DND-41 (cell line): ENCODE results near the gene HOXA3.
A peak's percentile ranks its signal among the peaks of the same experiment; 100 is the strongest.

Experiments used
- ATAC-seq: fragments of 200-7000 bp; cut with Tn5 transposase; 3 replicates; pipeline ENCODE4 v1.9.1; 2021; ENCODE audit warnings: low read depth; ENCODE audit not compliant: insufficient read depth
- DNase-seq: peaks from one replicate; pipeline ENCODE4 v3.0.0-alpha.2; 2020
- H2AFZ ChIP-seq: 2 replicates; pipeline ENCODE4 v1.6.0; 2012; ENCODE audit warnings: low read depth, low read length
- H3K27ac ChIP-seq: 2 replicates; pipeline ENCODE4 v1.5.1; 2012; ENCODE audit warnings: low read length, inconsistent platforms
- H3K27me3 ChIP-seq: fragments of 200-600 bp; sonication (generic); 2 replicates; pipeline ENCODE4 v1.6.0; 2012; ENCODE audit warnings: low read length, mild to moderate bottlenecking, inconsistent platforms; ENCODE audit not compliant: insufficient read depth, poor library complexity
- H3K36me3 ChIP-seq: 2 replicates; pipeline ENCODE4 v1.5.1; 2012; ENCODE audit warnings: low read length, inconsistent platforms; ENCODE audit not compliant: insufficient read depth
- H3K4me1 ChIP-seq: 2 replicates; pipeline ENCODE4 v1.5.1; 2012; ENCODE audit warnings: mild to moderate bottlenecking, low read length; ENCODE audit not compliant: insufficient read depth
- H3K4me2 ChIP-seq: 2 replicates; pipeline ENCODE4 v1.6.0; 2012; ENCODE audit warnings: mild to moderate bottlenecking, moderate library complexity, low read length, inconsistent platforms; ENCODE audit not compliant: insufficient read depth
- H3K4me3 ChIP-seq, 2 experiments: fragments of 200-600 bp in 1 of 2; shearing (Covaris generic) in 1 of 2; 2 replicates each; pipeline ENCODE4 v1.5.1; 2012 to 2016; ENCODE audit warnings: inconsistent platforms in 2 of 2, low read length in 2 of 2, mild to moderate bottlenecking in 2 of 2, low read depth in 1 of 2, moderate library complexity in 1 of 2
- H3K79me2 ChIP-seq: 2 replicates; pipeline ENCODE4 v1.6.0; 2012; ENCODE audit warnings: low read length, inconsistent platforms; ENCODE audit not compliant: insufficient read depth
- H3K9ac ChIP-seq: 2 replicates; pipeline ENCODE4 v1.6.0; 2012; ENCODE audit warnings: low read depth, mild to moderate bottlenecking, inconsistent platforms, low read length, moderate library complexity
- H3K9me3 ChIP-seq: 2 replicates; pipeline ENCODE4 v1.5.1; 2012; ENCODE audit warnings: low read length, moderate library complexity, mild to moderate bottlenecking, inconsistent platforms; ENCODE audit not compliant: insufficient read depth, severe bottlenecking
- H4K20me1 ChIP-seq: 2 replicates; pipeline ENCODE4 v1.6.0; 2012; ENCODE audit warnings: low read length; ENCODE audit not compliant: insufficient read depth
- EZH2 ChIP-seq: IDR thresholded peaks from 3 replicates; pipeline ENCODE4 v1.6.1; 2012; ENCODE audit warnings: borderline replicate concordance, low read depth, mild to moderate bottlenecking, moderate library complexity, low read length, inconsistent platforms; ENCODE audit not compliant: severe bottlenecking
- TF ChIP-seq, protein P1 (sequence below): IDR thresholded peaks from 2 replicates; pipeline ENCODE4 v1.5.1; 2012; ENCODE audit warnings: borderline replicate concordance, low read length, moderate library complexity, mild to moderate bottlenecking; ENCODE audit not compliant: poor library complexity, severe bottlenecking; ENCODE audit errors: extremely low read depth

HOXA3 gene

GRCh38 chr7:27148031-27148755 is 4.2 kb downstream of the HOXA3 start:
- H4K20me1 ChIP-seq: no peaks in the 10 kb centered on the region
- H3K4me3 ChIP-seq: peak overlapping the region in 1 of 2 experiments; percentile 64; a peak in 1 of 4 replicates
- TF ChIP-seq, protein P1, sequence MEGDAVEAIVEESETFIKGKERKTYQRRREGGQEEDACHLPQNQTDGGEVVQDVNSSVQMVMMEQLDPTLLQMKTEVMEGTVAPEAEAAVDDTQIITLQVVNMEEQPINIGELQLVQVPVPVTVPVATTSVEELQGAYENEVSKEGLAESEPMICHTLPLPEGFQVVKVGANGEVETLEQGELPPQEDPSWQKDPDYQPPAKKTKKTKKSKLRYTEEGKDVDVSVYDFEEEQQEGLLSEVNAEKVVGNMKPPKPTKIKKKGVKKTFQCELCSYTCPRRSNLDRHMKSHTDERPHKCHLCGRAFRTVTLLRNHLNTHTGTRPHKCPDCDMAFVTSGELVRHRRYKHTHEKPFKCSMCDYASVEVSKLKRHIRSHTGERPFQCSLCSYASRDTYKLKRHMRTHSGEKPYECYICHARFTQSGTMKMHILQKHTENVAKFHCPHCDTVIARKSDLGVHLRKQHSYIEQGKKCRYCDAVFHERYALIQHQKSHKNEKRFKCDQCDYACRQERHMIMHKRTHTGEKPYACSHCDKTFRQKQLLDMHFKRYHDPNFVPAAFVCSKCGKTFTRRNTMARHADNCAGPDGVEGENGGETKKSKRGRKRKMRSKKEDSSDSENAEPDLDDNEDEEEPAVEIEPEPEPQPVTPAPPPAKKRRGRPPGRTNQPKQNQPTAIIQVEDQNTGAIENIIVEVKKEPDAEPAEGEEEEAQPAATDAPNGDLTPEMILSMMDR: no peak
- TF ChIP-seq EZH2: no peak
- peak overlapping the region; percentile 13; the same call in 1 of the 2 replicates for H3K27ac ChIP-seq
- DNase-seq: no peak
- H3K9ac ChIP-seq: peak overlapping the region; percentile 73; the same call in 1 of the 2 replicates
- no peak overlapping the region for H2AFZ ChIP-seq
- peaks cover 28% of the 10 kb centered on the region for H3K4me1 ChIP-seq
- no peaks in the 10 kb centered on the region for H3K27me3 ChIP-seq
- no peak for ATAC-seq
- H3K79me2 ChIP-seq: peaks cover 28% of the 10 kb centered on the region
- no peaks in the 10 kb centered on the region for H3K9me3 ChIP-seq
- peak overlapping the region; percentile 69 for H3K4me2 ChIP-seq
- peaks cover 9% of the 10 kb centered on the region; the same call in 1 of the 2 replicates for H3K36me3 ChIP-seq

DNA sequence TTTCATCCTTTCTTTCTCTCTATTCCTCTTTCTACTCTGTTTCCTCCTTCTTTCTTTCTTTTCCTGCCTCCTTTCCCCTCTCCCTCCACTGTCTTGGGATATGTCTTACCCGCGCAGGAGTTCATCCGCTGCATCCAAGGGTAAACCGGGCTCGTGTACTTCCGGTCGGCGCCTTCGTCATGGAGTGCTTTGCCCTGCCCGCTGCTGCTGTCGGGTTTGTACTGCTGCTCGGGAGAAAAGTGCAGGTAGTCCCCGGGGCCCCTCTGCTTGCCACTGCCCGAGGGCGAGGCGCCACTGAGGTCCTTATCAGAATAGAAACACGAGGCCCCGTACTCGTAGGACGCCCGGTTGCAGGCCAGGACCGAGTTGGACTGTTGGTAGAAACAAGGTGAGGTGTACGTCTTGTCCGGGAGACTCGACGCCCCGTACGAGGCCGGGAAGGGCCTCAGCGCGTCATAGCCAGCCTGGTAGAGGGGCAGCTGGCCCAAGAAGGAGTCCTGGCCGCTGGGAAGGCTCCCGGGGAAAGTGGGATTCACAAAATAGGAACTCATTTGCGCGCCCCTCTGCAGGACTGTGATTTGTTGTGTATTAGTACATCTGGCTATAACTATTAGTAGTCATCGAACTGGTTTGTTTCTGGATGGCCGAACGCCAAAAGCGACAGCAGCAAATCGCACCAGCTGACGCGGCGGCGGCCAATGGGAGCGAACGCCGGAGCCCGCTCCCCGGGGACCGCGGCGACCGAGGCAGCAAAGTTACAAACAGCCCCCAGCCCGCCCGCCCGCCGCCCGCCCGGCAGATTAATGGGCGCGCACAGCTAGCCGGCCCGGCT is 5.0 kb downstream of the HOXA3 start, which contains the start of gene HOXA6:
HOXA6 (minus strand) TSS at position 576 of the 832 bp plus-strand sequence; CDS start at position 551, 25 bp downstream.
- ATAC-seq (no peak), DNase-seq (no peak)
- Histone ChIP-seq H3K27me3 (no peaks in the 10 kb centered on the region), H2AFZ (no peak within 1 kb of the TSS), H3K27ac (peak within 1 kb of the TSS; percentile 13; the same call in 1 of the 2 replicates), H3K9ac (peak within 1 kb of the TSS; percentile 73; the same call in 1 of the 2 replicates), H3K4me1 (peaks cover 28% of the 10 kb centered on the region), H3K36me3 (peaks cover 13% of the 10 kb centered on the region), H4K20me1 (no peaks in the 10 kb centered on the region), H3K4me2 (peak within 1 kb of the TSS; percentile 69), H3K9me3 (no peaks in the 10 kb centered on the region), H3K4me3 (peak within 1 kb of the TSS in 1 of 2 experiments; percentile 64; a peak in 1 of 4 replicates), H3K79me2 (peaks cover 28% of the 10 kb centered on the region)
- TF ChIP-seq, protein P1: no peak
- TF ChIP-seq EZH2: no peak

DNA sequence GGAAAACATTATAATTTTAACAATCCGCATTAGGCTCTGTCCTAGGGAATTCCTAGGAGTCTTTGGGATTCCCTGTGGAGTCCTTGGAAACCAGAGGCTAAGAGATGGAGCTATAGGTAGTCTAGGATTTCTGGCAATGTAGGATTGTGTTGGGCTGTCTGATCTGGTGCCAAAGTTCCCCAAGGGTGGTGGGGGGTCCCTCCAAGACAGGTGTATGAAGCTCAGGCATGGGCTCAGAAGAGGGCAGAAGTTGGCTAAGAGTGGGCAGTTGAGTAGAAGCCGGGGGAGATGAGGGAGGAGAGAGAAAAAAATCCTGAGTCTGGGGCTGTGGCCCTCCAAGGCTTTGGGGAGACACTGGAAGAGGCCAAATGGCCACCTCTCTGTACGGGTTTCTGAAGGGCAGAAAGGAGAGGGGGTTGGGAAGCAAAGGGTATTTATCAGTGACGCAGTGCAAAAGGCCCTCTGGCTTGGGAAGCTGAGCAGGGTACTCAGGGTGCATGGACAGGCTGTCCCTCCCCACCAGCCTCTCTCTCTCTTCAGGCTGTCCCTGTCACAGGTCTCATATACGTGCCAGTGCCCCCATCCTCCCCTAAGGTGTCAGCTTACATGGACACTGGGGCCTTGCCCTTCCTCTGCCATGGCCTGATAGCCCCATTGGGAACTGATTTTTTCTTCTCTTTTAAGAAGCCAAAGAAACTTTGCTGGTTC is 5.7 kb downstream of the HOXA3 start:
- Histone ChIP-seq H3K9ac (no peak overlapping the region), H3K27me3 (no peaks in the 10 kb centered on the region), H3K9me3 (no peaks in the 10 kb centered on the region), H2AFZ (no peak overlapping the region), H3K36me3 (peaks cover 13% of the 10 kb centered on the region), H3K4me1 (peaks cover 26% of the 10 kb centered on the region), H3K79me2 (peaks cover 28% of the 10 kb centered on the region), H3K27ac (no peak overlapping the region), H4K20me1 (no peaks in the 10 kb centered on the region), H3K4me3 (no peak overlapping the region), H3K4me2 (no peak overlapping the region)
- TF ChIP-seq EZH2: no peak
- TF ChIP-seq, protein P1: no peak
- DNase-seq (no peak), ATAC-seq (no peak)
